Hepatocyte (in vitro differentiated cells): ENCODE data around the gene AKAP13. TPM values are rescaled to one million over a fixed set of nuclear protein-coding genes. Genes with fewer than 3 reads are reported as not detected.

Source experiments
- DNase-seq: peaks from one replicate; pipeline ENCODE4 v3.0.0-alpha.2; 2016; ENCODE audit warnings: low spot score
- H2AFZ ChIP-seq: fragments of 200-600 bp; sonication (generic); 2 replicates; pipeline ENCODE4 v1.6.0; 2016; ENCODE audit warnings: antibody characterized with exemption, mild to moderate bottlenecking
- H3K27ac ChIP-seq: fragments of 200-600 bp; sonication (generic); 2 replicates; pipeline ENCODE4 v1.5.1; 2016; ENCODE audit warnings: mild to moderate bottlenecking
- H3K27me3 ChIP-seq: fragments of 200-600 bp; sonication (generic); 2 replicates; pipeline ENCODE4 v1.6.1; 2016
- H3K36me3 ChIP-seq: fragments of 200-600 bp; sonication (generic); replicated peaks from 2 replicates; pipeline ENCODE4 v1.5.1; 2016; ENCODE audit warnings: low read depth; ENCODE audit not compliant: insufficient read depth
- H3K4me1 ChIP-seq: fragments of 200-600 bp; sonication (generic); 2 replicates; pipeline ENCODE4 v1.5.1; 2016; ENCODE audit warnings: mild to moderate bottlenecking, moderate library complexity; ENCODE audit not compliant: insufficient read depth
- H3K4me2 ChIP-seq: fragments of 200-600 bp; sonication (generic); 2 replicates; pipeline ENCODE4 v1.6.0; 2016
- H3K4me3 ChIP-seq: fragments of 200-600 bp; sonication (generic); 2 replicates; pipeline ENCODE4 v1.5.1; 2016; ENCODE audit warnings: mild to moderate bottlenecking
- H3K79me2 ChIP-seq: fragments of 200-600 bp; sonication (generic); 2 replicates; pipeline ENCODE4 v1.6.0; 2017; ENCODE audit warnings: mild to moderate bottlenecking
- H3K9me2 ChIP-seq: fragments of 200-600 bp; sonication (generic); replicated peaks from 2 replicates; pipeline ENCODE4 v1.6.0; 2017; ENCODE audit warnings: mild to moderate bottlenecking; ENCODE audit not compliant: insufficient read depth
- H3K9me3 ChIP-seq: fragments of 200-600 bp; sonication (generic); 2 replicates; pipeline ENCODE4 v1.5.1; 2016; ENCODE audit warnings: low read depth, mild to moderate bottlenecking
- H4K20me1 ChIP-seq: fragments of 200-600 bp; sonication (generic); 2 replicates; pipeline ENCODE4 v1.6.0; 2016; ENCODE audit warnings: mild to moderate bottlenecking; ENCODE audit not compliant: insufficient read depth, poor library complexity, severe bottlenecking
- CTCF ChIP-seq: fragments of 200-600 bp; sonication (generic); IDR thresholded peaks from 2 replicates; pipeline ENCODE4 v1.5.1; 2016; ENCODE audit warnings: antibody characterized with exemption, mild to moderate bottlenecking; ENCODE audit not compliant: poor library complexity
- EZH2 ChIP-seq: fragments of 200-600 bp; sonication (generic); IDR thresholded peaks from 2 replicates; pipeline ENCODE4 v1.6.1; 2016; ENCODE audit warnings: antibody characterized with exemption, mild to moderate bottlenecking, borderline replicate concordance
- EZH2phosphoT487 ChIP-seq: fragments of 200-600 bp; sonication (generic); IDR thresholded peaks from one replicate; pipeline ENCODE4 v1.6.1; 2018; ENCODE audit warnings: antibody characterized with exemption, mild to moderate bottlenecking, low read depth, moderate library complexity; ENCODE audit not compliant: unreplicated experiment, severe bottlenecking
- WGBS: methylation state at CpG from one replicate; pipeline ENCODE4 v1.1.6; 2016; ENCODE audit warnings: low lambda C conversion rate; ENCODE audit errors: missing lambda C conversion rate; 5-methylcytosine and 5-hydroxymethylcytosine counted together
- polyA plus RNA-seq: library from polyadenylated mRNA; unstranded; fragments of >200 nt; fragmentation: Nextera tagmentation; extraction: Ambion mirVana; gene quantifications from 2 replicates; pipeline ENCODE4 v1.2.1, GENCODE V29; 2016
- total RNA-seq: library from RNA; depleted of rRNA; stranded (reverse); fragments of >200 nt; gene quantifications from 2 replicates; pipeline ENCODE4 v1.2.3, GENCODE V29; 2014

The AKAP13 gene
- total and polyA plus RNA-seq, 2 experiments from 2014 or later: 55.6 to 80.9 TPM

DNA sequence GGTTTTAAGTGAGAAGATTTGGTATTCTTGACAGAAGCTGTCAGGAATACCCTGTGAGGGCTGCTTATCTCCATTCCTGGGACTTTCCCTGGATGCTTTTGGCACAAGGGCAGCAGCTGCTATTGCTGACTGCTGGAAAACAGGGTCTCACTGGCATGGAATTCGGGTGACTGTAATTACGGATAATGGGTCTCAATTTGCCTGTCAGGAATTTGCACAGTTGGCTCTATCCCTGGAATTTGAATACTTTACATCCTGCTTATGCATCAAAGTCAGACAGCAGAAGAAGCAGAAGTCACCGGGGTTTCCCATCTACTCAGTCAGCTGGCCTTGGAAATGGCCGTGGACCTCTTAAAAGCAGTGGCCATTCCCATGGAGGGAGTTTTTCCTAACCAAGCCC lies 25.9 kb upstream of the AKAP13 start:
- Histone ChIP-seq H3K27me3 (no peaks in the 10 kb centered on the region), H3K36me3 (no peaks in the 10 kb centered on the region), H2AFZ (no peak overlapping the region), H3K4me3 (no peak overlapping the region), H3K27ac (no peak overlapping the region), H3K79me2 (no peaks in the 10 kb centered on the region), H3K4me2 (no peak overlapping the region), H4K20me1 (no peaks in the 10 kb centered on the region), H3K9me2 (no peaks in the 10 kb centered on the region), H3K4me1 (peaks cover 7% of the 10 kb centered on the region), H3K9me3 (no peaks in the 10 kb centered on the region)
- 53% methylated on average over 4 of the region's 4 CpGs for WGBS
- no peak for DNase-seq
- no peak for TF ChIP-seq EZH2
- TF ChIP-seq EZH2phosphoT487: no peak
- no peak for TF ChIP-seq CTCF

DNA sequence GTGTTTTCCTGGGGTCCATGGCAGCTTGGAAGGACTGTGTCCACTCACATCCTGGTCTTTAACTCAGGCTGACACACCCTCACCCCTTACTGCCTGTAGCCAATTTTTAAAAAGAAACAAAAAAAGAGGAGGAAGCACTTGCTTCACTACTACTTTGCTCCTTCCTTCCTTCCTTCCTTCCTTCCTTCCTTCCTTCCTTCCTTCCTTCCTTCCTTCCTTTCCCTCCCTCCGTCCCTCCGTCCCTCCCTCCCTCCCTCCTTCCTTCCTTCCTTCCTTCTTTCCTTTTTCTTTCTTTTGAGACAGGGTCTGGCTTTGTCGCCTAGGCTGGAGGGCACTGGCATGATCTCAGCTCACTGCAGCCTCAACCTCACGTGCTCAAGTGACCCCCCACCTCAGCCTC lies 25.5 kb upstream of the AKAP13 start:
- Histone ChIP-seq H2AFZ (no peak overlapping the region), H3K4me3 (no peak overlapping the region), H3K4me1 (peaks cover 7% of the 10 kb centered on the region), H4K20me1 (no peaks in the 10 kb centered on the region), H3K9me2 (no peaks in the 10 kb centered on the region), H3K36me3 (no peaks in the 10 kb centered on the region), H3K9me3 (no peaks in the 10 kb centered on the region), H3K27ac (no peak overlapping the region), H3K79me2 (no peaks in the 10 kb centered on the region), H3K27me3 (no peaks in the 10 kb centered on the region), H3K4me2 (no peak overlapping the region)
- DNase-seq: no peak
- TF ChIP-seq EZH2 (no peak), EZH2phosphoT487 (no peak), CTCF (no peak)
- WGBS: 88% methylated on average over 2 of the region's 4 CpGs

DNA sequence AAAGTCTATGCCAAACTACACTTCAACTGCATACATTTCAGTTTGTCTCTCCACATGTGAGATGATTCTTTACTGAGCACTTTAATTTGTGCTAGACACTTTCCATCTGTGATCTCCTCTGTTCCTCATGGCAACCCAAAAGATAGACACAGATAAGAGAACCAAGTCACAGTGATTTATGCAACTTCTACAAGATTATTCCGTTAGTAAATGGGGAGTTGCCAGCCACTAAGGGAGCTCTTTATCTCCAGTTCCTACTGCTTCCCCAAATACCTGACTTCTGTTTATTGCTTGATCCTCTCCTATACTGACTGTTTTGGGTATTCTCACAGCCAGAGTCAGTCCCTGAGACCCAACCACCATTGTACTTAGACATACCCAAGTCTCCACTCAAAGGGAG lies 24.1 kb upstream of the AKAP13 start:
- TF ChIP-seq CTCF: no peak
- no peak for TF ChIP-seq EZH2
- no peak for TF ChIP-seq EZH2phosphoT487

GRCh38 chr15:85361323-85361722 lies 19.1 kb upstream of the AKAP13 start:
- WGBS: 74% methylated on average over 4 of the region's 4 CpGs
- Histone ChIP-seq H3K79me2 (no peaks in the 10 kb centered on the region), H3K27me3 (no peaks in the 10 kb centered on the region), H3K9me2 (no peaks in the 10 kb centered on the region), H3K36me3 (no peaks in the 10 kb centered on the region), H3K4me2 (no peak overlapping the region), H3K4me1 (peaks cover 7% of the 10 kb centered on the region), H4K20me1 (no peaks in the 10 kb centered on the region), H2AFZ (no peak overlapping the region), H3K4me3 (no peak overlapping the region), H3K9me3 (no peaks in the 10 kb centered on the region), H3K27ac (no peak overlapping the region)
- DNase-seq: no peak
- TF ChIP-seq CTCF (no peak), EZH2phosphoT487 (no peak), EZH2 (no peak)

More for the DNA sequence above, 24.1 kb upstream of the AKAP13 start:
- no peak overlapping the region for H3K27ac ChIP-seq
- H3K9me2 ChIP-seq: no peaks in the 10 kb centered on the region
- 57% methylated on average over 1 of the region's 1 CpG for WGBS
- H3K4me3 ChIP-seq: no peak overlapping the region
- H3K9me3 ChIP-seq: no peaks in the 10 kb centered on the region
- no peaks in the 10 kb centered on the region for H4K20me1 ChIP-seq
- H3K4me2 ChIP-seq: no peak overlapping the region
- peaks cover 7% of the 10 kb centered on the region for H3K4me1 ChIP-seq
- H3K79me2 ChIP-seq: no peaks in the 10 kb centered on the region
- no peak for DNase-seq
- no peaks in the 10 kb centered on the region for H3K27me3 ChIP-seq
- no peak overlapping the region for H2AFZ ChIP-seq
- H3K36me3 ChIP-seq: no peaks in the 10 kb centered on the region
